Muscle layer of colon (tissue), 2 donors: Measurements from ENCODE around the gene RBBP8NL.

Source experiments
- H3K27ac ChIP-seq: one replicate; pipeline ENCODE4 v1.7.0; 2013; ENCODE audit warnings: low read depth, mild to moderate bottlenecking, low read length, moderate library complexity
- H3K27me3 ChIP-seq, 2 donors: one replicate each; pipeline ENCODE4 v1.7.0; 2013; ENCODE audit warnings: low read length in 2 of 2, mild to moderate bottlenecking in 2 of 2; ENCODE audit not compliant: insufficient read depth in 2 of 2, control insufficient read depth in 1 of 2
- H3K36me3 ChIP-seq: one replicate; pipeline ENCODE4 v1.7.0; 2013; ENCODE audit warnings: mild to moderate bottlenecking, low read length; ENCODE audit not compliant: insufficient read depth
- H3K4me1 ChIP-seq: one replicate; pipeline ENCODE4 v1.7.0; 2013; ENCODE audit warnings: mild to moderate bottlenecking, low read length; ENCODE audit not compliant: insufficient read depth
- H3K4me3 ChIP-seq, 2 donors: one replicate each; pipeline ENCODE4 v1.7.0; 2013; ENCODE audit warnings: low read length in 2 of 2, low read depth in 1 of 2, mild to moderate bottlenecking in 1 of 2, moderate library complexity in 1 of 2
- H3K9ac ChIP-seq: one replicate; pipeline ENCODE4 v1.7.0; 2013; ENCODE audit warnings: low read length
- H3K9me3 ChIP-seq: one replicate; pipeline ENCODE4 v1.7.0; 2013; ENCODE audit warnings: mild to moderate bottlenecking, low read length
- donor health status: abdominal sarcoma.
- donor health status: Adenocarcinoma of cecum.

RBBP8NL gene

DNA sequence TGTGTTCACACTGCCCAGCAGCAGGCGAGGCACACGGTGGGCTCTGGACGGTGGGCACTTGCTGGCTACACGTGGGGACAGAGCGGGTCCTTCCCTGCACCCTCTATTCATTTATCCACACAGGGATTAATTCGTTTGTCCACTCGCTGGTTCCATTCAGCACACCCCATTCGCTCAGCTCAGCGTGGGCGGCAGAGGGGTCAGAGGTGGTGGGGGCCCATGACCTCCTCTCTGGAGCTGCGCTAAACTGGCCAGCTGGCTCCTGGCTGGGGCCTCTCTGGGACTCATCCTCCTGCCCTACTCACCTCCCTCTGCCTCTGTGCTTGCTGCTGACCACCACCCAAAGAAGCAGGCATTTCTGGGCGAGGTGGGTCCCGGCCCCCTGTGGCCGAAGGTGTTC is 21.4 kb upstream of the RBBP8NL start:
- H3K9me3 ChIP-seq: no peaks in the 10 kb centered on the region
- H3K27me3 ChIP-seq: peaks cover 0 to 20% of the 10 kb centered on the region in 2 donors
- H3K4me1 ChIP-seq: no peaks in the 10 kb centered on the region
- no peak overlapping the region for H3K4me3 ChIP-seq
- no peaks in the 10 kb centered on the region for H3K36me3 ChIP-seq
- no peak overlapping the region for H3K9ac ChIP-seq
- H3K27ac ChIP-seq: no peak overlapping the region

DNA sequence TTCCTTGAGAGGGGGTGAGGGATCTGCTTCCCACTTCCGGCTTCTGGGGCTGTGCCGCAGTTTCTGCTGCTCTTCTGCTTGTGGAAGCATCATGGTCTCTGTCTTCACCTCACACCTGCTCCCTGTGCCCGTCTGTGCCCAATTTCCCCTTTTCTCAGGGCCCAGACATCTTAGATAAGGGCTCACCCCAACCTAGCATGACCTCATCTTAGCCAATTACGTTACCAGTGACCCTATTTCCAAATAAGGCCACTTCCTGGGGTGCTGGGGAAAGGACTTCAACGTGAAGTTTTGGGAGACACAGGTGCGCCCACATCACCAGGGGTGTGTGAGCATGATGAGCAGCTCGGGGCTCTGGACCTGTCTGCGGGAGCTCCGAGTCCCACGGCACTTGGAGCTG is 20.7 kb upstream of the RBBP8NL start:
- H3K4me1 ChIP-seq: no peaks in the 10 kb centered on the region
- H3K9ac ChIP-seq: no peak overlapping the region
- no peaks in the 10 kb centered on the region for H3K36me3 ChIP-seq
- no peaks in the 10 kb centered on the region for H3K9me3 ChIP-seq
- no peak overlapping the region for H3K4me3 ChIP-seq
- peaks cover 0 to 20% of the 10 kb centered on the region in 2 donors for H3K27me3 ChIP-seq
- no peak overlapping the region for H3K27ac ChIP-seq

- Histone ChIP-seq H3K4me1 (no peaks in the 10 kb centered on the region), H3K36me3 (no peaks in the 10 kb centered on the region), H3K9me3 (no peaks in the 10 kb centered on the region), H3K27me3 (peaks cover 0 to 13% of the 10 kb centered on the region in 2 donors), H3K9ac (no peak overlapping the region), H3K4me3 (no peak overlapping the region), H3K27ac (no peak overlapping the region)
These were observed 19.8 kb upstream of the RBBP8NL start for GRCh38 chr20:62446888-62447869.

DNA sequence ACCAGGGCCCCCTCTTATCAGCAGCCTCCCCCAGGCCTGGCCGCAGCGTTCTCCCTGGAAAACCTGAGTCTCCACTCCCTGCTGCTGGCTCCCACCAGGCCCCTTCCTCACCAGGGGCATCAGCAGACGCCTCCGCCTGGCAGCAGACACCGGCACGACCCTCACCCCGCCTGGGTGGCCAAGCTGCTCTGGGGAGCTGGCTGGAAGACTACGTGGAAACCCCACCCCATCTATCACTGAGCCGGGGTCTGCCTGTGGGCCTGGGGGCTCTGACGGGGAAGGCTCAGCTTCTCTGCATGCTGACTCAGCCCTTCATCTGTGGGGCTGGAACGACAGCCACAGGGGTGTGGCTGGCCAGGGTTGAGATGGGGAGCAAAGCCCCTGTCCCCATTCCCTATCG is 19.1 kb upstream of the RBBP8NL start:
- H3K9me3 ChIP-seq: no peaks in the 10 kb centered on the region

DNA sequence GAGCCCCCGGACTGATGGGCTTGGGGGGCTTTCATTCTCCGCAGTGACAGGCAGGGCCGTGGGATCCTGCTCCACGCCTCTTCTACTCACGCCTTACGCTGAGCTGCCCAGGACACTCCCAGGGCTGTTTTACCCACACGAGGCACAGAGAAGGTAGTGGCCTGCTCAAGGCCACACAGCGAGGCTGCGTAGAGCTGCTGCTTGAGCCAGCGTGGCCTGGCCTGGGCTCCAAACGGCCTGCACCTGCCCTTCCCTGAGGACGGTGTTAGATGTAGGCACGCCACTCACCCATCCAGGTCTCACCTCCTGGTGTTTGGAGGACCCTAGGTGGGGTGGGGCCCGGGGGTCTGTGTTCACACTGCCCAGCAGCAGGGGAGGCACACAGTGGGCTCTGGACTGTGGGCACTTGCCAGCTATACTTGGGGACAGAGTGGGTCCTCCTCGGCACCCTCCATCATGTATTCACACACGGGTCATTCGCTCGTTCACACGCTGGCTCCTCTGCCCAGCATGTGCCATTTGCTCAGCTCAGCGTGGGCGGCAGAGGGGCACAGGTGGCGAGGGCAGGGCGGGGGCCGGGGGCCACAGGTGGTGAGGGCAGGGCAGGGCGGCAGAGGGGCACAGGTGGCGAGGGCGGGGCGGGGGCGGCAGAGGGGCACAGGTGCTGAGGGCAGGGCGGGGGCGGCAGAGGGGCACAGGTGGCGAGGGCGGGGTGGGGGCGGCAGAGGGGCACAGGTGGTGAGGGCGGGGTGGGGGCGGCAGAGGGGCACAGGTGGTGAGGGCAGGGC is 18.4 kb upstream of the RBBP8NL start:
- peaks cover 0 to 8% of the 10 kb centered on the region in 2 donors for H3K27me3 ChIP-seq
- H3K9ac ChIP-seq: no peak overlapping the region
- no peak overlapping the region for H3K27ac ChIP-seq
- no peaks in the 10 kb centered on the region for H3K9me3 ChIP-seq
- H3K4me1 ChIP-seq: no peaks in the 10 kb centered on the region
- no peak overlapping the region for H3K4me3 ChIP-seq
- H3K36me3 ChIP-seq: no peaks in the 10 kb centered on the region

More for the DNA sequence above, 19.1 kb upstream of the RBBP8NL start:
- no peak overlapping the region for H3K27ac ChIP-seq
- no peaks in the 10 kb centered on the region for H3K36me3 ChIP-seq
- no peaks in the 10 kb centered on the region for H3K4me1 ChIP-seq
- no peak overlapping the region for H3K4me3 ChIP-seq
- H3K27me3 ChIP-seq: peaks cover 0 to 13% of the 10 kb centered on the region in 2 donors
- H3K9ac ChIP-seq: no peak overlapping the region

DNA sequence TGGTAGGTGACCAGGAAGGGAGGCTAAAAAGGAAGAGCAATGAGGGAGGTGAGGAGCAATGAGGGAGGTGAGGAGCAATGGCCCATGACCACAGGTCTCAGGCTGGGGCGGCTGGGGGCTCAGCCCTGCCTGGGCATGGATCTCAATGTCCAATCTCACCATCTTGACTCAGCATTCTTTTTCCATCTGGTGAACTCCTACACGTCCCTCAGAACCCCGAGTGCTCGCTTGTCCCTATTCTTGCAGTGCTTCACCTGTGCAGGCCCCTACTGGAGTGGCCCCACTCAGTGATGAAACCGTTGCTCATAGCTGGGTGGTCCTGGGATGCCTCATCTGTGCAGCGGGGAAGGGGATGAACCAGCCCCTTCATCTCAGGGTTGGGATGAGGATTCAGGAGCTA is 16.9 kb upstream of the RBBP8NL start:
- Histone ChIP-seq H3K27me3 (peaks cover 0 to 8% of the 10 kb centered on the region in 2 donors), H3K4me3 (no peak overlapping the region)

GRCh38 chr20:62441987-62442539 is 14.7 kb upstream of the RBBP8NL start:
- H3K9me3 ChIP-seq: no peaks in the 10 kb centered on the region
- H3K27ac ChIP-seq: no peak overlapping the region
- no peak overlapping the region for H3K4me3 ChIP-seq
- H3K4me1 ChIP-seq: peaks cover 10% of the 10 kb centered on the region
- H3K36me3 ChIP-seq: no peaks in the 10 kb centered on the region
- peaks cover 0 to 8% of the 10 kb centered on the region in 2 donors for H3K27me3 ChIP-seq
- no peak overlapping the region for H3K9ac ChIP-seq

More for the DNA sequence above, 16.9 kb upstream of the RBBP8NL start:
- Histone ChIP-seq H3K4me1 (no peaks in the 10 kb centered on the region), H3K36me3 (no peaks in the 10 kb centered on the region), H3K9me3 (no peaks in the 10 kb centered on the region), H3K27ac (no peak overlapping the region), H3K9ac (no peak overlapping the region)

DNA sequence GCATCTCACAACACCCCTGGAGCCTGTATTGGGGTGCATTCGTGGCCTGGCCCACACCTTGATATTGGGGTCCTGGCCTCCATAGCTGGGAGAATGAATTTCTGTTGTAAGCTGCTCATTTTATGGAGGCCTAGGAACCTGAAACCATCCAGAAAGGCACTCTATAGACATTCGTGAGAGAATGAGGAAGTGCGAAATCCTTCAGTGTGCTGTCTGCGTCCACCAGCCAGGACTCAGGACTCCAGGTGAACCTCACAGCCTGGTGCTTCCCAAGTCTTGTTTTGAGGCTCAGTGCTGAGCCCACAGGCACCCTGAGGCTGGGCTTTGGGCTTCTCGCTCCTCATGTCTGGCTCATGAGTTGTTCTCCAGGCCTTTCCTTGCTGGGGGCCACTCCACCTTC is 11.9 kb upstream of the RBBP8NL start:
- H3K9me3 ChIP-seq: no peaks in the 10 kb centered on the region
- H3K36me3 ChIP-seq: no peaks in the 10 kb centered on the region
- H3K4me1 ChIP-seq: peaks cover 12% of the 10 kb centered on the region
- no peak overlapping the region for H3K27ac ChIP-seq
- no peaks in the 10 kb centered on the region for H3K27me3 ChIP-seq
- H3K4me3 ChIP-seq: no peak overlapping the region
- H3K9ac ChIP-seq: no peak overlapping the region

GRCh38 chr20:62437927-62438326 is 10.6 kb upstream of the RBBP8NL start:
- Histone ChIP-seq H3K27me3 (no peaks in the 10 kb centered on the region), H3K9me3 (no peaks in the 10 kb centered on the region), H3K4me3 (no peak overlapping the region), H3K36me3 (no peaks in the 10 kb centered on the region), H3K4me1 (peaks cover 19% of the 10 kb centered on the region), H3K27ac (peak overlapping the region; percentile 58), H3K9ac (no peak overlapping the region)

DNA sequence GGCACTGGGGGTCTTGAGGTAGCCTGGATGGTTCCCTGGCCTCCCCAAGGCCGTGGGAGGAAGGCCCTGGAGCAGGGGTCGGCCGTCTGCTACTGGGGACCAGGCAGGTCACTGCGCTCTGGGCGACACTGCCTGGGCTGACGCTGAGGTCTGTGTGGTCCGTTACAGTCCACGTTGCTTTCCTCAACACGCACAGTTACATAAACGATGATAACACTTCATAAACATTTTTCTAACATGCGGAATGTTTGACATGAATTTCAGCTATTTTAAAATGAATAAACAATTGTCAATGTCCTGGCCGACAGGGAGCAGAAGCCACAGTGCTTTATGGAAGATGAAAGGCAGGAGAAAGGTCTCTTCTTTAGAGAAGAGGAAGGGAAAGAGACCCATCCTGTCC is 10.2 kb upstream of the RBBP8NL start:
- peak overlapping the region; percentile 58 for H3K27ac ChIP-seq
- peaks cover 19% of the 10 kb centered on the region for H3K4me1 ChIP-seq
- no peak overlapping the region for H3K9ac ChIP-seq
- H3K27me3 ChIP-seq: no peaks in the 10 kb centered on the region
- no peak overlapping the region for H3K4me3 ChIP-seq
- H3K36me3 ChIP-seq: no peaks in the 10 kb centered on the region
- H3K9me3 ChIP-seq: no peaks in the 10 kb centered on the region

GRCh38 chr20:62436692-62437091 is 9.4 kb upstream of the RBBP8NL start:
- Histone ChIP-seq H3K36me3 (no peaks in the 10 kb centered on the region), H3K9me3 (no peaks in the 10 kb centered on the region), H3K9ac (no peak overlapping the region), H3K27me3 (no peaks in the 10 kb centered on the region), H3K27ac (no peak overlapping the region), H3K4me1 (peaks cover 19% of the 10 kb centered on the region), H3K4me3 (no peak overlapping the region)
